HL-60 (cell line): ENCODE measurements around the gene ARNT2.
A peak's percentile ranks its signal among the peaks of the same experiment; 100 is the strongest.

Experiments
- DNase-seq, 2 experiments: peaks; one replicate each; pipeline ENCODE4 v3.0.0-alpha.2; 2010 to 2020; ENCODE audit warnings: low read depth in 1 of 2, low spot score in 1 of 2
- H3K27ac ChIP-seq: fragments of 250-450 bp; sonication (Bioruptor Pico); replicated peaks from 2 replicates; pipeline ENCODE4 v1.5.1; 2020; ENCODE audit warnings: mild to moderate bottlenecking, moderate library complexity
- H3K27me3 ChIP-seq: fragments of 250-450 bp; sonication (Bioruptor Pico); 2 replicates; pipeline ENCODE4 v1.5.1; 2021; ENCODE audit warnings: mild to moderate bottlenecking, moderate library complexity; ENCODE audit not compliant: insufficient read depth, poor library complexity, severe bottlenecking
- H3K4me3 ChIP-seq: replicated peaks from 2 replicates; pipeline ENCODE4 v1.5.1; 2011; ENCODE audit warnings: mild to moderate bottlenecking, control low read depth, low read length; ENCODE audit not compliant: insufficient read depth
- GABPA ChIP-seq: IDR thresholded peaks from 2 replicates; pipeline ENCODE4 v1.6.1; 2012; ENCODE audit warnings: low read depth
- POLR2AphosphoS5 ChIP-seq: IDR thresholded peaks from 2 replicates; pipeline ENCODE4 v1.6.1; 2012; ENCODE audit warnings: low read depth
- REST ChIP-seq: IDR thresholded peaks from 2 replicates; pipeline ENCODE4 v1.6.1; 2012; ENCODE audit warnings: low read depth; ENCODE audit not compliant: insufficient replicate concordance
- SPI1 ChIP-seq: IDR thresholded peaks from 2 replicates; pipeline ENCODE4 v1.6.1; 2012; ENCODE audit warnings: low read depth, mild to moderate bottlenecking, borderline replicate concordance
- TF ChIP-seq, protein P1 (sequence below): IDR thresholded peaks from one replicate; pipeline ENCODE4 v1.5.1; 2011; ENCODE audit warnings: low read length, control low read depth, inconsistent platforms; ENCODE audit not compliant: insufficient read depth

Gene ARNT2

DNA sequence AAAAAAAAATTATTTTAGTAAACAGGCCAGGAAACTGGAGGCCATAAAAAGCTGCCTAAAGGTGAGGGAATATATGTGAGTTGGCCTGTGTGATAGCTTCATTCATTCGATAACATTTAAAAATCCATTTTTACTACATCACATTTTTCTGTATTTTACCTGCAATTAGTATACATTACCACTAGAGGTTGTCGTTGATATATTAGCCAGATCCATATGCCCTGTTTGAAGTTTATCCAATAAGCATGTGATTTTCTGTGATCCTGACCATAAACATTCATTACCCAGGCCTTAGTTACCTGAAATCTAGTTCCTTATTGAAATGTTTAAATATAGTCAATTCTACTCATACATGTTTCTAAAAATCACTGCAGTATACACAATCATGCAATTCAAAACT is 71.4 kb downstream of the ARNT2 start:
- Histone ChIP-seq H3K27me3 (no peaks in the 10 kb centered on the region), H3K4me3 (no peak overlapping the region), H3K27ac (no peak overlapping the region)
- TF ChIP-seq POLR2AphosphoS5 (no peak), SPI1 (no peak), REST (no peak), GABPA (no peak)
- TF ChIP-seq, protein P1, sequence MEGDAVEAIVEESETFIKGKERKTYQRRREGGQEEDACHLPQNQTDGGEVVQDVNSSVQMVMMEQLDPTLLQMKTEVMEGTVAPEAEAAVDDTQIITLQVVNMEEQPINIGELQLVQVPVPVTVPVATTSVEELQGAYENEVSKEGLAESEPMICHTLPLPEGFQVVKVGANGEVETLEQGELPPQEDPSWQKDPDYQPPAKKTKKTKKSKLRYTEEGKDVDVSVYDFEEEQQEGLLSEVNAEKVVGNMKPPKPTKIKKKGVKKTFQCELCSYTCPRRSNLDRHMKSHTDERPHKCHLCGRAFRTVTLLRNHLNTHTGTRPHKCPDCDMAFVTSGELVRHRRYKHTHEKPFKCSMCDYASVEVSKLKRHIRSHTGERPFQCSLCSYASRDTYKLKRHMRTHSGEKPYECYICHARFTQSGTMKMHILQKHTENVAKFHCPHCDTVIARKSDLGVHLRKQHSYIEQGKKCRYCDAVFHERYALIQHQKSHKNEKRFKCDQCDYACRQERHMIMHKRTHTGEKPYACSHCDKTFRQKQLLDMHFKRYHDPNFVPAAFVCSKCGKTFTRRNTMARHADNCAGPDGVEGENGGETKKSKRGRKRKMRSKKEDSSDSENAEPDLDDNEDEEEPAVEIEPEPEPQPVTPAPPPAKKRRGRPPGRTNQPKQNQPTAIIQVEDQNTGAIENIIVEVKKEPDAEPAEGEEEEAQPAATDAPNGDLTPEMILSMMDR: peak; percentile 1
- no peak for DNase-seq

DNA sequence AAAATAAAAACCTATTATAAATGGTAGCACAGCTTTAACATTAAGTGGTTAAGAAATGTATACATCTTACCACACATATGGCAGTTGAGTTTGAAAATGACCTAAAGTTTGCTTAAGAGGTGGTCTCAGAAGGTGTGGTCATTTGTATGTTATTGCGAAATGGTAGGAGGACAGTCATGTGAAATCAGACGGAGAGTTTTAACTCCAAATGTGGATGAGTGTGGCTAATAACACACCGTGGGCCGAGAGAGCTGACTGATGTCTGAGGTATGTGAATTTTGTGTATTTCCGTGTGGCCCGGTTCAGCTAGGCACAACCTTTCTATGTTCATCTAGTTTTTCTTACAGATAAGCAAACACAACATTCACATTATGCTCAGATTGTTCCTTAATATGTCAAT is 71.9 kb downstream of the ARNT2 start:
- Histone ChIP-seq H3K27me3 (no peaks in the 10 kb centered on the region), H3K4me3 (no peak overlapping the region), H3K27ac (no peak overlapping the region)
- no peak for TF ChIP-seq POLR2AphosphoS5
- TF ChIP-seq, protein P1: no peak
- TF ChIP-seq SPI1: no peak
- TF ChIP-seq REST: no peak
- no peak for TF ChIP-seq GABPA
- no peak for DNase-seq

DNA sequence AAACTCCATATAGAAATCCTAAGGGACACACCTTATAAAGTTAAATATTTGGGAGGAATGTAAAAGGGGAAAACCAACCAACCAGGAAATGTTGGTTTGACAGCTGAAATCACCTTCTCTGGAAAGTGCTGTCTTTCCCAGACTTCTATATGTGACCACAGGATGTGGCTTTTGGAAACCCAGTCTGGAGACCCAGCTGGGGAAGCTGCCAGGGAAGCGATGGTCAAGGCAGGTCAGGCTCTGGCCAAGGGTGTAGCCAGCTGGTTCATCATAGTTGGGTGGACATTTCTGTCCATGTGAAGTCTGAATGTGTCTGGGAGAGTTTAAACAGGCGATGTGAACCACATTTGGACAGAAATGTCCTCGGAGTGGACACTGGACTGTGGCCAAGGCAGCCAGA is 73.9 kb downstream of the ARNT2 start:
- H3K27me3 ChIP-seq: no peaks in the 10 kb centered on the region
- H3K4me3 ChIP-seq: no peak overlapping the region
- no peak for DNase-seq
- TF ChIP-seq, protein P1: no peak
- TF ChIP-seq REST: no peak
- TF ChIP-seq POLR2AphosphoS5: no peak
- TF ChIP-seq GABPA: no peak
- TF ChIP-seq SPI1: no peak
- H3K27ac ChIP-seq: no peak overlapping the region
